H1 (cell line): ENCODE results near the gene DBX1. TPM values are rescaled to one million over a fixed set of nuclear protein-coding genes. Genes with fewer than 3 reads are reported as not detected.

Source experiments
- JUN ChIP-seq: IDR thresholded peaks from 2 replicates; pipeline ENCODE4 v1.6.1; 2011; ENCODE audit warnings: low read depth, mild to moderate bottlenecking, improper control_type of control experiment, low read length
- ZNF274 ChIP-seq: IDR thresholded peaks from 2 replicates; pipeline ENCODE4 v1.7.0; 2012; ENCODE audit warnings: low read length, borderline replicate concordance; ENCODE audit errors: extremely low read depth
- polyA plus RNA-seq, 7 experiments: library from polyadenylated mRNA; depleted of rRNA in 3 of 7; stranded (reverse) in 5 of 7; unstranded in 2 of 7; fragments of >200 nt in 5 of 7; fragments of 200-250 nt in 2 of 7; gene quantifications; 1 replicate in 5 of 7; 2 replicates in 1 of 7; 4 replicates in 1 of 7; pipeline versions ENCODE4 v1.2.1 to v1.2.3, GENCODE V29; 2011 to 2013; ENCODE audit warnings: missing spikeins in 2 of 7, mixed read lengths in 2 of 7
- total RNA-seq: library from RNA; stranded (reverse); fragmentation: NEBNext Ultra II Directional; extraction: Animal tissue kit (Norgen Biotek cat#: 25700); gene quantifications from 2 replicates; pipeline ENCODE4 v1.2.1, GENCODE V29; 2021

Gene DBX1
- total and polyA plus RNA-seq, 2 of the 8 experiments (the other 6 are each of a cell fraction or from before 2014, with no cell fraction given) = not detected

DNA sequence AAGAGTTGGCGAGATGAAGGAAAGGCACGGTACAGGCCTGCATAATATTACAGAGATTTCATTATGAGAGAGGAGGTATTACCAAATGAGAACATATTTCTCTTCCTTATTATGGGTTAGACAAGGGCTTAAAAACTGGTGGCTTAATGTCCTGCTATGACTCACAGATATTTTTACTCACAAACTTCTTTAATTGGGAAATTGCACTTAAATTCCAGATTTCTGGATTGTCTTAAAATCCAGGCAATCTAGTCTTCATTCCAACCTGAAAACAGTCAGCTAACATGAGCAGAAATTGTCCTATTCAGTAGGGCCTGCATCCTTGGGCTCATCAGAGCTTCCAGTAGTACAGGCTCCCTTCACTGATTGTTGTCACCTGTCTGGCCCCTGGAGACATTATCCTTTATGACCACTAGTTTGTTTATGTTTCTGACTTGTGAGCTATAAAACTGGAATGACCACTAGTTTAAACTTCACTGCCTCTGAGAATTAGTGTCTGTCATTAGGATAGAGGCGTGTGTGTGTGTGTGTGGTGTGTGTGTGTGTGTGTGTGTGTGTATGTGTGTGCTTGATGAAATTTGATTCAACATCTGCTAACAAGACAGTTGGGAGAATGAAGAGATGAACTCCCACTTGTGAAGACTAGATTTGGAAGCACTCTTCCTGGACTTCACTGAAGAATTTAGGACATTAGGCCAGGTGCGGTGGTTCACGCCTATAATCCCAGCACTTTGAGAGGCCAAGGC lies 25.1 kb downstream of the DBX1 start (continued):
- TF ChIP-seq JUN = no peak
- no peak for TF ChIP-seq ZNF274
